SKM-1 (cell line): ENCODE data around the gene GATA5.

Experiments
- DNase-seq: peaks from one replicate; lab custom pipeline; 2025; ENCODE audit not compliant: unreplicated experiment; lab: John Stamatoyannopoulos, UW

The GATA5 gene

DNA sequence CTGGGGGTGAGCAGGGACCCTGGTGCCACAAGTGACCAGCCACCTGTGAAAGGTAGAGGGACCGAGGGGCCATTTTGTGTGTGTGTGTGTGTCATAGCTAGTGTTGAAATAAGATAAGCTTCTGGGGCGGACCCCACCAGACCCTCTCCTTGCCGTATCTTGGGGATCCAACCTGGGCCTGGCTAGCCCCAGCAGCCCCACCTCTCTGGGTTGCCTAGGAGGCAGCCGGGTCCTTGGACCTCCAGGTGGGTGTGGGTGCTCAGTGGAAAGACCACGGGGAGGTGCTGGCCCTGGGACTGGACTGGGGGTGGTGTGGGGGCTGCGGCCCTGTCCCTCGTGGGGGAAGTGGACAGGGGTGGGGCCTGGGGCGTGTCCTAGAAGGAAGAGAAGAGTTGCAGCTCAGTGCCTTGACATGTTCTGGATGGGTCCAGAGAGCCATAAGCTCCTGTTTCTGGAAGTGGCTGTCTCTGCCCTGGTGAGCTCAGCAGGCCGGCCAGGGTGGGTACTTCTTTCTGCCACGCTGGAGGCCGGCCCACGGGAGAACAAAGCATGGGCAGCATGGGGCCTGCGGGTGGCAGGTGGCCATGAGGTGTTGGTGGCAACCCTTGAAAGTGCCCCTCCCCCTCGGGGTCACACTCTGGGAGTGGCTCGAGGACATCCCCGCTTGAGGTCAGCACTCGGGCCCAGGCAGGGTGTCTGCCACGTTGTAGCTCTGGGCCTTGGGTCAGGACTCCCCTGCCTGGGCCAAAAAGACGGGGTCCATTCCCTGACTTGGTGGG lies 56.9 kb downstream of the GATA5 start:
- no peak for DNase-seq

DNA sequence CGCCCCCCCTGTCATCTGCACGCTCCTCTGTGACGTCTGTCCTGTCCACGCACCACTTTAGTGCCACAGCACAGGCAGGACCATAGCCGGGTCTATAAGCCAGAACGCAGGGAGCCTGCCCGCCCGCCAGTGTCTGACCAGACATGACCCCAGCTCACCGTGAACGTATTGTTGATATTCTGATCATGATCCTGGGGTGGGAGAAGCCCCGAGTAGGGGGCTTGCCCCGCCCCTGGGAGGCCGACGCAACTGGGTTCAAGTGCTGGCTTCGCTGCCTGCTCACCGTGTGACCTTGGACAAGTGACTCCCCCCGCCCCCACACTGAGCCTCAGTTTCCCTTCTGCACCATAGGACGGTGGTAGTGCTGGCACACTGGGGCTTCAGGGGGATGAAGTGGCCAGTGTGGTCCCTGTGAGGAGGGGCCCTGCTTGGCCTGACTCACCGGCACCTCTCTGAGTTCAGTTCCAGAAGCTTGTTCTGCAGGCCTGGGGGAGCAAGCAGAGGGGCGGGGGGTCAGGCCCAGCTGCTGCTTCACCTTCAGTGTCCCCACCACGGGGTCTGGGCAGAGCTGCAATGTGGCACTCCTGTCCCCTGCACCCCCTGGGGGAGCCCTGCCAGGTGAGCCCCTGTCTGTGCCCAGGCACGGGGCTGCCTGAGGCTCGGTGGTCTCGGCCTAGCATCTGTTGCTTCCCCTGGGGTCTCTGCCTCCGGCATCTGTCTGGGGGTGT lies 57.6 kb downstream of the GATA5 start:
- DNase-seq, result no peak

DNA sequence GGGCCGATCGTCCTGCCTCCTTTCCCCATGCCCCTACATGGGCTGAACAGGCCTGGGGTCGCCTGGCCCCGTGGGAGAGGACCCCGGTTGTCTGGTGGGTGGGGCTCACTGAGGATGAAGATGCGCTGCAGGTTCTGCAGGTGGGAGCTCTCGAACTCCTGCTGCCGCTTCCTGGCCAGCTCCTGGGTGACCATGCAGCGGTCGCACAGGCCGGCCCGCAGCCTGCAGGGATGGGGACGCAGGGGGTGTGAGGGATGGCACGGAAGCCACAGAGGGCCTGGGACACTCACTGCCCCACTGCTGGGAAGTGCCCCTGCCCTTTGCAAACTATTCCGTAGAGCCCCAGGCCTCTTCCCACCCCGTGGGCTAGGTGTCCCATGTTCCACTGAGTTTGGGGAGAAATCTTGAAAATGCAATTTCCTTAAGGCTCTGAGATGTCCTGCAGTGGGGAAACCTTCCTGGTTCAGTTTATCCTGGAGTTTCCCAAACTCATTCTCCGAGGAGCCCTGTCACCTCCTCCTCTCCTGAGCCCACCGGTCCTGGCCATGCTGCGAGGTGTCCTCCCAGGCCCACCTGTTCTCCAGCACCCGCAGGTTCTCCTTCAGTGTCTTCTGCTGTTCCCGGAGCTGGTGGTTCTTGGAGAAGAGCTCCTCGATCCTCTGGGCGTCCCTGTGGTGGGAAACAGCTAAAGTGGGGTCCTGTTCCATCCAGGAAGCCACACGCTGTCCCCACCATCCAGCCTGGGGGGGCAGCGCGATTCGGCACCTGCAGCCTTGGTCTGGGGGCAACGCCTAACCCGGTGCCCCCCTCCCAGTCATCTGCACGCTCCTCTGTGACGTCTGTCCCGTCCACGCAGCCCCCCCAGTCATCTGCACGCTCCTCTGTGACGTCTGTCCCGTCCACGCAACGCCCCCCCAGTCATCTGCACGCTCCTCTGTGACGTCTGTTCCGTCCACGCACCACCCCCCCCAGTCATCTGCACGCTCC lies 58.9 kb downstream of the GATA5 start:
- no peak for DNase-seq

DNA sequence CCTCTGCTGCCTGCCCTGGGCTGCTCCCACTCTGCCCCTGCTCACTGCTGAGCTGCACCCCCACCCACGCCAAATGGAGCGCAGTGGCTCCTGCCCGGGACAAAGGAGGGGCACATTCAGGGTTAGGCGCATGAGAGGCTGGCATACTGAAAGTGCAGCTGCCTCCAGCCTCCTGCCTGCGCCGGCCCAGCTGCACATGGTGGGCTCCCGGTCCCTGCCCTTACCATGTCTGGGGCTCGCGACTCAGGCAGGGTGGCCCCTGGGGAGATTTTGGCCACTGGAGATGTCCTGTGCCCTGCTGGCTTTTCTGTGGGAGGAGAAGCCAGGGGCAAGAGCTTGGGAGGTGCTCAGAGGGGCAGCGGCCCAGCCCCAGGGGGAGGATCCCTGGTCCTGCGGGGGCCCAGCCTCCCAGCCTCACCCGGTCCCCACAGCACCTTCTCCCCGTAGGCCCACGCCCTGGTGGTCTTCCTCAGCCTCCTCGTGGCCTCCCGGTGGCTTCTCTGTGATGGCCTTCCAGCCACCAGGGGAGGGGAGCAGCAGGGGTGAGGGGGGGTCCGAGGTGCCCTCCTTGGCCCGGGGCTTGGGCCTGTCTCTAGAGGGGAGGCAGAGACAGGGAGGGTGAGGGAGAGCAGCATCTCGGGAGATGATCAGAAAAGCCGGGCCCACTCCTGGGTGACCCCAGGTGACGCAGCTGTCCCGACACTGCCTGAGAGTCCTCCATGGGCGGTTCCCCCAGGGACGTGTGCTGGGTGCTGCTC lies 60.3 kb downstream of the GATA5 start:
- DNase-seq, result no peak

DNA sequence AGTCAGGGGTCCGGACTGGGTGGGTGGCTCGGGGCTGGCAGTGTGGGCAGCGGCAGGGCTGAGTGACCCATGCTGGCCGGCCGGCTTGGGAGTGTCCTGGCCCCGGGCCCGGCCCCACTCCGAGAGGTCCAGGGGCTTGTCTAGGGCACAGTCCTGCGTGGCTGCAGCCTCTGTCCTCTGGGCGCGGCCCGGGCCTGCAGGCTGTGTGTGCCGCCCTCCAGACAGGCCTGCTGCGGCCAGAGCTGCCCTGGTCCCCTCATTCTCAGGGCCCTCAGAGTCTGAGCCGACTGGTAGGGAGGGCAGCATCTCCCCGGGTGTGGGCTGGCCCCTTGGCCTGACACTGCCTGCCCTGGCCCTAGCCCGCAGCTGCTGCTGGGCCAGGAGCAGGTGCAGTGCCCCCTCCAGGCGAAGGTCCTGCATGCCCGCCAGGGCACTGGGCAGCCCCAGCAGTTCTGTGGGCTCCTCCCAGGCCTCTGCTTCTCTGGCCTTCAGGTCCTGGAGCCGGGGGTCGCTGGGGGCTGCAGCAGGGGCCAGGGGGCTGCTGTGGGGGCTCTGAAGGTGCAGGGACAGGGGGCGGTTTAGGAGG lies 61.8 kb downstream of the GATA5 start:
- no peak for DNase-seq
